MG63 (cell line): ENCODE results near the gene FRK. TPM values are rescaled to one million over a fixed set of nuclear protein-coding genes. Genes with fewer than 3 reads are reported as not detected.
"Not testable (repeated sequence)": the region's sequence is repeated elsewhere in the genome, so short reads cannot be mapped to it uniquely, and the experiment has no call there.

Experiments used
- DNase-seq: peaks from one replicate; pipeline ENCODE4 v3.0.0-alpha.2; 2020
- H3K27me3 ChIP-seq: fragments of 250-450 bp; sonication (Bioruptor Pico); 2 replicates; pipeline ENCODE4 v1.5.1; 2020; ENCODE audit warnings: mild to moderate bottlenecking, moderate library complexity
- H3K36me3 ChIP-seq: fragments of 250-450 bp; sonication (Bioruptor Pico); 2 replicates; pipeline ENCODE4 v1.5.1; 2020; ENCODE audit warnings: mild to moderate bottlenecking, moderate library complexity
- H3K4me3 ChIP-seq: fragments of 250-450 bp; sonication (Bioruptor Pico); 2 replicates; pipeline ENCODE4 v1.5.1; 2020; ENCODE audit warnings: mild to moderate bottlenecking, moderate library complexity
- H3K9me3 ChIP-seq: fragments of 250-450 bp; sonication (Bioruptor Pico); 2 replicates; pipeline ENCODE4 v1.5.1; 2020; ENCODE audit warnings: mild to moderate bottlenecking, moderate library complexity
- total RNA-seq: library from RNA; depleted of rRNA; stranded (reverse); fragments of >200 nt; shearing (Covaris generic); gene quantifications from 2 replicates; pipeline ENCODE4 v1.2.3, GENCODE V29; 2014; ENCODE audit warnings: low replicate concordance

FRK gene
- total RNA-seq, 1 experiment from 2014 or later, result 0.16 TPM

GRCh38 chr6:116049321-116049720 lies 11.4 kb downstream of the FRK start:
- Histone ChIP-seq H3K36me3 (no peaks in the 10 kb centered on the region), H3K4me3 (no peak overlapping the region), H3K27me3 (no peaks in the 10 kb centered on the region), H3K9me3 (no peaks in the 10 kb centered on the region)
- DNase-seq, result no peak

- Histone ChIP-seq H3K27me3 (no peaks in the 10 kb centered on the region), H3K9me3 (no peaks in the 10 kb centered on the region), H3K36me3 (no peaks in the 10 kb centered on the region), H3K4me3 (no peak overlapping the region)
- no peak for DNase-seq
These were observed 13.3 kb downstream of the FRK start for GRCh38 chr6:116047173-116047933.

- H3K4me3 ChIP-seq, result no peak overlapping the region
- no peak for DNase-seq
- H3K9me3 ChIP-seq, result no peaks in the 10 kb centered on the region
- H3K36me3 ChIP-seq, result no peaks in the 10 kb centered on the region
- no peaks in the 10 kb centered on the region for H3K27me3 ChIP-seq
These were observed 14.0 kb downstream of the FRK start for GRCh38 chr6:116046737-116047136.

- H3K36me3 ChIP-seq, H3K9me3 ChIP-seq, H3K27me3 ChIP-seq, DNase-seq, H3K4me3 ChIP-seq: not testable (repeated sequence)
These were observed 14.4 kb downstream of the FRK start for GRCh38 chr6:116046272-116046671.

- Histone ChIP-seq H3K27me3 (no peaks in the 10 kb centered on the region), H3K4me3 (no peak overlapping the region), H3K36me3 (no peaks in the 10 kb centered on the region), H3K9me3 (no peaks in the 10 kb centered on the region)
- DNase-seq, result no peak
These were observed 18.8 kb downstream of the FRK start for GRCh38 chr6:116041934-116042333.

GRCh38 chr6:116040993-116041392 lies 19.7 kb downstream of the FRK start:
- Histone ChIP-seq H3K27me3 (no peaks in the 10 kb centered on the region), H3K36me3 (no peaks in the 10 kb centered on the region), H3K4me3 (no peak overlapping the region), H3K9me3 (no peaks in the 10 kb centered on the region)
- DNase-seq, result no peak

- DNase-seq, result no peak
- no peaks in the 10 kb centered on the region for H3K36me3 ChIP-seq
- H3K4me3 ChIP-seq, result no peak overlapping the region
- no peaks in the 10 kb centered on the region for H3K27me3 ChIP-seq
- no peaks in the 10 kb centered on the region for H3K9me3 ChIP-seq
These were observed 23.8 kb downstream of the FRK start for GRCh38 chr6:116036885-116037284.

GRCh38 chr6:116036075-116036773 lies 24.5 kb downstream of the FRK start:
- Histone ChIP-seq H3K4me3 (no peak overlapping the region), H3K9me3 (no peaks in the 10 kb centered on the region), H3K36me3 (no peaks in the 10 kb centered on the region), H3K27me3 (no peaks in the 10 kb centered on the region)
- DNase-seq, result no peak

GRCh38 chr6:116035616-116036015 lies 25.1 kb downstream of the FRK start:
- Histone ChIP-seq H3K9me3 (no peaks in the 10 kb centered on the region), H3K27me3 (no peaks in the 10 kb centered on the region), H3K36me3 (no peaks in the 10 kb centered on the region), H3K4me3 (no peak overlapping the region)
- DNase-seq, result no peak

- DNase-seq, result no peak
- no peaks in the 10 kb centered on the region for H3K36me3 ChIP-seq
- H3K9me3 ChIP-seq, result no peaks in the 10 kb centered on the region
- H3K27me3 ChIP-seq, result no peaks in the 10 kb centered on the region
- no peak overlapping the region for H3K4me3 ChIP-seq
These were observed 26.4 kb downstream of the FRK start for GRCh38 chr6:116034327-116034726.

GRCh38 chr6:116033687-116034303 lies 26.9 kb downstream of the FRK start:
- Histone ChIP-seq H3K36me3 (no peaks in the 10 kb centered on the region), H3K4me3 (no peak overlapping the region), H3K27me3 (no peaks in the 10 kb centered on the region), H3K9me3 (no peaks in the 10 kb centered on the region)
- no peak for DNase-seq

GRCh38 chr6:116030770-116031169 lies 29.9 kb downstream of the FRK start:
- Histone ChIP-seq H3K36me3 (no peaks in the 10 kb centered on the region), H3K9me3 (no peaks in the 10 kb centered on the region), H3K27me3 (no peaks in the 10 kb centered on the region), H3K4me3 (no peak overlapping the region)
- DNase-seq, result no peak

- Histone ChIP-seq H3K36me3 (no peaks in the 10 kb centered on the region), H3K4me3 (no peak overlapping the region), H3K9me3 (no peaks in the 10 kb centered on the region), H3K27me3 (no peaks in the 10 kb centered on the region)
- no peak for DNase-seq
These were observed 31.2 kb downstream of the FRK start for GRCh38 chr6:116029535-116029934.

GRCh38 chr6:116028233-116028632 lies 32.5 kb downstream of the FRK start:
- DNase-seq, result no peak
- H3K4me3 ChIP-seq, result no peak overlapping the region
- no peaks in the 10 kb centered on the region for H3K27me3 ChIP-seq
- no peaks in the 10 kb centered on the region for H3K9me3 ChIP-seq
- H3K36me3 ChIP-seq, result no peaks in the 10 kb centered on the region

GRCh38 chr6:116027801-116028200 lies 32.9 kb downstream of the FRK start:
- Histone ChIP-seq H3K36me3 (no peaks in the 10 kb centered on the region), H3K27me3 (no peaks in the 10 kb centered on the region), H3K4me3 (no peak overlapping the region), H3K9me3 (no peaks in the 10 kb centered on the region)
- no peak for DNase-seq

- Histone ChIP-seq H3K4me3 (no peak overlapping the region), H3K9me3 (no peaks in the 10 kb centered on the region), H3K27me3 (no peaks in the 10 kb centered on the region), H3K36me3 (no peaks in the 10 kb centered on the region)
- DNase-seq, result no peak
These were observed 35.3 kb downstream of the FRK start for GRCh38 chr6:116025405-116025804.

GRCh38 chr6:116022841-116023445 lies 37.7 kb downstream of the FRK start:
- H3K36me3 ChIP-seq, result no peaks in the 10 kb centered on the region
- H3K9me3 ChIP-seq, result no peaks in the 10 kb centered on the region
- no peak overlapping the region for H3K4me3 ChIP-seq
- DNase-seq, result no peak
- H3K27me3 ChIP-seq, result no peaks in the 10 kb centered on the region
